Spleen (tissue), 7 donors: ENCODE results near the gene ALCAM.

Source experiments
- CTCF ChIP-seq, 11 experiments: fragments of 200-600 bp in 7 of 11; fragments of 450-650 bp in 4 of 11; sonication (generic) in 4 of 11; IDR thresholded peaks in 8 of 11; conservative IDR thresholded peaks in 3 of 11; 1 replicate in 7 of 11; 2 replicates in 4 of 11; pipeline versions ENCODE4 v1.4.0 to v1.8.0; 2016 to 2021; ENCODE audit warnings: antibody characterized with exemption in 11 of 11, inconsistent platforms in 4 of 11, mild to moderate bottlenecking in 1 of 11
- POLR2A ChIP-seq, 3 donors: fragments of 450-650 bp; IDR thresholded peaks; one replicate each; pipeline ENCODE4 v1.5.1; 2017; ENCODE audit warnings: antibody characterized with exemption in 3 of 3, mild to moderate bottlenecking in 1 of 3
- donor health status: DM: no; HTN: no; CAD: no; lungs with moderate emphysema.
- donor health status: DM: no; HTN: no; CAD: no.
- donor health status: DM: no; HTN: no; CAD: no.

GRCh38 chr3:105424412-105425152, 57.9 kb downstream of the ALCAM start:
- TF ChIP-seq CTCF (IDR thresholded peaks at IDR 0.05 in 8 of 11, conservative IDR thresholded peaks at IDR 0.05 in 3 of 11) (no peak), POLR2A (IDR thresholded peaks at IDR 0.05) (no peak)
